Raji (cell line): ENCODE measurements around the gene CMTM5.

Source experiments
- POLR2A ChIP-seq: IDR thresholded peaks from 2 replicates; pipeline ENCODE4 v1.6.1; 2011; ENCODE audit warnings: low read depth, low read length, control low read depth; ENCODE audit not compliant: insufficient read depth

The CMTM5 gene

GRCh38 chr14:23376482-23377197, at the start of gene CMTM5:
TSS of gene CMTM5 (plus strand) at chr14:23377046. CDS start at chr14:23377252, 206 bp downstream.
- TF ChIP-seq POLR2A = no peak

GRCh38 chr14:23327947-23328744, 48.7 kb upstream of the CMTM5 start:
- no peak for TF ChIP-seq POLR2A

- no peak for TF ChIP-seq POLR2A
These were observed 41.2 kb upstream of the CMTM5 start for GRCh38 chr14:23335623-23336022.

- no peak for TF ChIP-seq POLR2A
These were observed 37.2 kb upstream of the CMTM5 start for GRCh38 chr14:23339506-23340268.

DNA sequence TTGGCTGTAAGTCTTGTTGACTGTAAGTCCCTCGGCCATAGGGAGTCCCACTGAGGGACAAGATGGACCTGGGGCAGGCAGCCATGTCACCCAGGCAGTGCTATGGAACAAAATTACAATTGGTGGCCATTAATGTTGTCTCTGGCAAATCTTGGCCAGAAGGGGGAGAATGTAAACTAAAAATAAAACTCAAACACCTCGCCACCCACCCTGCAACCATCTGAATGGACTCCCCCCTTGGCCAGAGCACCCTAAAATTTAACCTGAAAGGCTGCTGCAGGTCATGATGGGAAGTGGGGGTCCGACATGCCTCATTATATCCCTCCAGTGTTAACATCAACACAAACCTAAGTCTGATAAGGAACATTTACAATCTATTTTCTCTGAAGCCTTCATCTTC, 32.4 kb upstream of the CMTM5 start:
- TF ChIP-seq POLR2A = no peak

DNA sequence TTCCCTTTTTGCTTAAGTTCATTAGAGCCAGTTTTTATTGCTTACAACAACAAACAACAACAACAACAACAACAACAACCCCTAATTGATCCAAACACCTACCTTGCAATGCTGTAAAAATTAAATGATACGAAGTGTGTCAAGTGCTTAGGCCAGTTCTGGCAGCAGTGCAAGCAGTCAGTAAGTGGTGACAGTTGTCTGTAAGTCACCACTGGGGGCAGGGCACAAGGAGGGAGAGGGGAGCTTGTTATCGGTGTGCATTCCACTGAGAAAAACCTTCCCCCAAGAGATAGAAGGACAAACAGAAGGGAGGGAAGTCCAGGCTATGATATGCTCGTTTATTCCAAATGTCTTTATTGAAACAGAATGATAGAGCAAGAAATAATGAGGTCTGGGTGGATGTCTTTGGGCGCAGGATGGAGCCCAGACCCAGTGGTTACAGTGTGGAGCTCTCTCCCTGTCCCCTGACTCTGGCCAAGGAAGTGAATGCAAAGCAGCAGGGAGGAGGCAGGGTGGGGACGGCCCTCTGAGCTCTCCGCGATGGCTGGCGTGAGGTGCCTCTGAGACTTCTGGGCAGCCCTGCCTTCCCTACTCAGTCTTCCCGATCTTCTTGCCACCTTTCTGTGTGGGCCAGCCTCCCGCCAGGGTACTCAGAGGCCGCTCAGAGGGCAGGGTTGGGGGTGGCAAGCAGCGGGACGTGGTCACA, 30.7 kb upstream of the CMTM5 start:
- no peak for TF ChIP-seq POLR2A

- TF ChIP-seq POLR2A = no peak
These were observed 30.0 kb upstream of the CMTM5 start for GRCh38 chr14:23346693-23347405.

GRCh38 chr14:23347406-23348296, 29.2 kb upstream of the CMTM5 start:
- no peak for TF ChIP-seq POLR2A

- no peak for TF ChIP-seq POLR2A
These were observed 28.6 kb upstream of the CMTM5 start for GRCh38 chr14:23348297-23348655.

DNA sequence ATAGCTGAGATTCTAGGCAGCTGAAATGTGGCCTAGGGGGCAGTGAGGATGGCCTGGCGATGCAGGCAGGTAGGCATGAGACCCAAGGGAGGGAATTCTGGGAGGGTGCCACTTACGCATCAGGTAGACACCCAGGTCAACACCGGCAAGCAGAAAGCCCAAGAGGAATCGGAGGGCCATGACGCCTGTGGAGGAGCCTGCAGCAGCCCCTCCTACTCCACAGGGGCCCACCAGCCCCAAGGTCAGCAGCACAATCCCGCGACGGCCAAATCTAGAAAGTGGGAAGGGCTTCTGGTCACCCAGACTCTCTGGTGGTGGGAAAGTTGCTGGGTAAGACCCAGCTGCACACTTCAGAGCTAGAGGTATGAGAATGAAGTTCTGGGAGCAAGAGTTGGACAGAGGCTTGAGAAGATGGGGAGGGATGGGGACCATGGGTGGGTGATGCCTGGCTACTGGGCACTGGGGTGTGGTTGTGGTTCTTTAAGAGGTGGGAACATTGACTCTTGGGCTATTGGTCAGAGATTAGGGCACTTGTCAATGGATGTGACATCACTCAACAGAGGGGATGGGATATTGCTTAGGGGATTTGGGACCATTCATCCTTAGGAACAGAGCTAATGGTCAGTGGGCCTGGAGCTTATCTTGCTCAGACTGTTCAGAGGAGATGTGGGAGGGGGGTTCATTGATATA, 27.5 kb upstream of the CMTM5 start:
- TF ChIP-seq POLR2A = no peak

DNA sequence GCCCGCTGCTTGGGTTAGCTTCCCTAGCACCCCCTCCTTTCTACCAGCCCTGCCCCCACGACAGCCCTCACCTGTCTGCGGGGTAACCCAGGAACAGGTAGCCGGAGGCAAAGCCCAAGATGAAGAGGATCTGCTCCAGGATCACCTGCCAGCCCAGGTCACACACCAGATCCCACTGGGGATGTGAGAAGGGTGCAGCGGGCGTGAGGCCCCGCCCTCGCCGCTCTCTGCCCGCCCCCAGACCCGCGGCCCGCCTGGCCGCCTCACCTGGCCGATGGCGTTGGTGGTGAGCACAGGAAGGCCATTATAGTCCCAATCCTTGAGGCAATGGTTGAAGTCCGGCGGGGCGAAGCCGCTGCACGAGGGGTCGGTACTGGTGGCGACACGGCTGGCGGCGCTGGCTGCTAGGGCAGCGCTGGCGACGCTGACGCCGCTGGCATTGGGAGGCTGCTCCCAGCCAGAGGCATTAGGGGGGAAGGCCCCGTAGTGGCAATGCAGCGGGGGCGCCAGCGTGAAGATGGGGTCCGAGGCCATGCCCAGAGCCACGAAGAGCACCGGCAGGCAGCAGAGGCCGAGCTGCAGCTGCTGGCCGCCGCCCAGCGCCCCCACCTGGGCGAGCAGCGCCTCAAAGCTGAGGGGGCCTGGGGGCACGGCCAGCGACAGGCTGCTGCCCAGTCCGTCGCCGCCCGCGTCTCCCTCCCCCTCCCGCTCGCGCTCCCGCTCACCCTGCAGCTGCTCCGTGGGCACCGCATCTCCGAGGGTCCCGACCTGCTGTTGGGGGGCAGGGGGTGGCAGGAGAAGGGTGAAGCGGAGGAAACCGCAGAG, 25.0 kb upstream of the CMTM5 start:
- no peak for TF ChIP-seq POLR2A
